Neutrophil (primary cell): ENCODE measurements around the gene NRF1.

ENCODE experiments used
- H3K27ac ChIP-seq: fragments of 200-600 bp; sonication (generic); 2 replicates; pipeline ENCODE4 v1.5.1; 2016; ENCODE audit warnings: mild to moderate bottlenecking, moderate library complexity
- H3K27me3 ChIP-seq: fragments of 200-600 bp; sonication (generic); 2 replicates; pipeline ENCODE4 v1.6.0; 2016; ENCODE audit warnings: mild to moderate bottlenecking
- H3K36me3 ChIP-seq: fragments of 200-600 bp; sonication (generic); 2 replicates; pipeline ENCODE4 v1.5.1; 2017
- H3K4me1 ChIP-seq, 2 experiments: fragments of 200-600 bp in 1 of 2; sonication (generic) in 1 of 2; 1 replicate in 1 of 2; 2 replicates in 1 of 2; pipeline versions ENCODE4 v1.5.1 to v1.6.1; 2013 to 2016; ENCODE audit warnings: low read depth in 1 of 2, low read length in 1 of 2, mild to moderate bottlenecking in 1 of 2, moderate library complexity in 1 of 2; ENCODE audit not compliant: control insufficient read depth in 1 of 2, insufficient read depth in 1 of 2
- H3K4me3 ChIP-seq, 2 experiments: fragments of 200-600 bp in 1 of 2; sonication (generic) in 1 of 2; 1 replicate in 1 of 2; 2 replicates in 1 of 2; pipeline ENCODE4 v1.5.1; 2013 to 2016; ENCODE audit warnings: low read depth in 1 of 2, low read length in 1 of 2, mild to moderate bottlenecking in 1 of 2, moderate library complexity in 1 of 2
- H3K9me3 ChIP-seq: fragments of 200-600 bp; sonication (generic); 2 replicates; pipeline ENCODE4 v1.5.1; 2016
- TF ChIP-seq, protein P1 (sequence below): fragments of 200-600 bp; sonication (generic); IDR thresholded peaks from 2 replicates; pipeline ENCODE4 v1.5.1; 2016; ENCODE audit warnings: antibody characterized with exemption

The NRF1 gene

DNA sequence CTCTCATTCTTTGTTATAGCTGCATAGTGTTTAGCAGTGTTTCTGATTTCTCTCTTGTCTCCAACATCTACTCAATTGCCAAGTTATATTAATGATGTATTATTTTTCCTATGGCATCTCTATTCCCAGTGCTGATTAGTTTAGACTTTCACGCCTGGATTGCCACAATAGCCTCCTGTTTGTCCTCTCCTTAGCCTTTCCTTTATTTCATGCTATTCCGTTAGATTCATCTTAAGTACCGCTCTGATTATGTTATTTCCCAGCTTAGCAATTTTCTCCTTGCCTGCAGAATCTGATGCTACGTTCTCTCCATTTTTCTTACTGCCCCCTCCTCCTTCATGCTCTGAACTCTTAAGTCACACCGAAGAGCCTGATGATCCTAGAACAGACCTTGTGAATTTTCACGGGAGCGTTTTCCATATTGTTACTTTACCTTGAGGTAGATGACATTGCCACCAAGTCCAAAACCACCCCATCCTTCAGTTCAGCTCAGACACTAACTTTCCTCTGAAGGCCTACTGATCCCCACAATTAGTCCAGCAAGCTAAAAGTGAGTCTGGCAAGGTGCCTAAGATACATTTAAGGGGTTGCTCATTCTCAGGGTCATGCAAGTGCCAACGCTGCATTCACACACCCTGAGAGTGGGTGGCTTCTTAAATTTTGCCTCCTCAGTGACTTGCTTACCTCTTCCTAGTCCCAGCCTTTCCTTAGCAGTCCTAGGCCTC is 6.6 kb upstream of the NRF1 start:
- TF ChIP-seq, protein P1, sequence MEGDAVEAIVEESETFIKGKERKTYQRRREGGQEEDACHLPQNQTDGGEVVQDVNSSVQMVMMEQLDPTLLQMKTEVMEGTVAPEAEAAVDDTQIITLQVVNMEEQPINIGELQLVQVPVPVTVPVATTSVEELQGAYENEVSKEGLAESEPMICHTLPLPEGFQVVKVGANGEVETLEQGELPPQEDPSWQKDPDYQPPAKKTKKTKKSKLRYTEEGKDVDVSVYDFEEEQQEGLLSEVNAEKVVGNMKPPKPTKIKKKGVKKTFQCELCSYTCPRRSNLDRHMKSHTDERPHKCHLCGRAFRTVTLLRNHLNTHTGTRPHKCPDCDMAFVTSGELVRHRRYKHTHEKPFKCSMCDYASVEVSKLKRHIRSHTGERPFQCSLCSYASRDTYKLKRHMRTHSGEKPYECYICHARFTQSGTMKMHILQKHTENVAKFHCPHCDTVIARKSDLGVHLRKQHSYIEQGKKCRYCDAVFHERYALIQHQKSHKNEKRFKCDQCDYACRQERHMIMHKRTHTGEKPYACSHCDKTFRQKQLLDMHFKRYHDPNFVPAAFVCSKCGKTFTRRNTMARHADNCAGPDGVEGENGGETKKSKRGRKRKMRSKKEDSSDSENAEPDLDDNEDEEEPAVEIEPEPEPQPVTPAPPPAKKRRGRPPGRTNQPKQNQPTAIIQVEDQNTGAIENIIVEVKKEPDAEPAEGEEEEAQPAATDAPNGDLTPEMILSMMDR = no peak
- Histone ChIP-seq H3K4me3 (no peak overlapping the region), H3K36me3 (no peaks in the 10 kb centered on the region), H3K27ac (no peak overlapping the region), H3K4me1 (peaks cover 32 to 39% of the 10 kb centered on the region in 2 experiments), H3K27me3 (no peaks in the 10 kb centered on the region), H3K9me3 (no peaks in the 10 kb centered on the region)

DNA sequence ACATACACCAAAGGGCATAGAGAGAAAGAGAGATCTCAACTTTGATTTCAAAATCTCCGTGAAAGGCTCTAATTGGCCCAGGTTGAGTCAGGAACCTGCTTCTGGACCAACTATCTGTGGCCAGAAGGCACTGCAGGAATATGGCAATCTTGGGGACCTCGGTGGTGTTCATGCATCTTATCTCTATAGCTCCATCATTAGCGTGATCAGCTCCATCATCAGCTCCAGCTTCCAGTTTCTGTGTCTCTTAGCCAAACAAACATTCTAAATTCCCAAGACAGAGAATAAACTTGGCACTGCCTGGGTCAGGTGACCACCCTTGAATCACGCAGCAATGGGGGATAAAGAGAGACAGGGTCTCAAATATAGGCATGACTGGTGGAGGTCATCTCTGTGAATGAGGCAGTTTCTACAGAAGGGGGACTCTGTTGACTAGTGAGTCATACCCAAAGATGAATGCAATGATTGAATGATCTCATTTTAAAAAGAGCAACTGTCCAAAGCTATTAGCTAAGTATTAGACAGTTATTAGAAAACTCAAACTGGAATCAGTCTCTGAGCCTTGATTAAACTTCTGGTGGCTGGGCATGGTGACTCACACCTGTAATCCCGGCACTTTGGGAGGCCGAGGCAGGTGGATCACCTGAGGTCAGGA is 5.4 kb upstream of the NRF1 start:
- H3K36me3 ChIP-seq = no peaks in the 10 kb centered on the region
- H3K4me1 ChIP-seq = peaks cover 45 to 51% of the 10 kb centered on the region in 2 experiments
- H3K4me3 ChIP-seq = no peak overlapping the region
- no peaks in the 10 kb centered on the region for H3K27me3 ChIP-seq
- TF ChIP-seq, protein P1 = no peak
- H3K9me3 ChIP-seq = no peaks in the 10 kb centered on the region
- peak overlapping the region; percentile 91 for H3K27ac ChIP-seq

DNA sequence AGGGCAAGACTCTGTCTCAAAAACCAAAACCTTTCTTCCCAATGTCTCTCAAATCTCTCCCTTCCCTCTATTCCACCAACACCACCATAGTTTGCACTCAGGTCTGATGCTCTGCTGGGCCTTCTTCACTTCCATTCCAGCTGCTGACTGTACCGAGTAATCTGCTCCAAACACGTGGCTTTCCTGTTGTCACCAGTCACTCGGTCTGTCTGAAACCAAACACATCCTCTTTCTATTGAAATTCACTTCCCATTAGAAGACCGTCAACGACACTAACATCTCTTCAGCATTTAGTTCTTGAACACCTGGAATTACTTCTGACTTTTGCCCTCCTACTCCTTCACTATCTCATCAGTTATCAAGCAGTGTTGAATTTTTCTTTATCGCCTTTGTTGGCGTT is 4.7 kb upstream of the NRF1 start:
- Histone ChIP-seq H3K4me1 (peaks cover 46 to 52% of the 10 kb centered on the region in 2 experiments), H3K36me3 (no peaks in the 10 kb centered on the region), H3K27me3 (no peaks in the 10 kb centered on the region), H3K4me3 (no peak overlapping the region), H3K9me3 (no peaks in the 10 kb centered on the region), H3K27ac (peak overlapping the region; percentile 91)
- TF ChIP-seq, protein P1 = no peak

DNA sequence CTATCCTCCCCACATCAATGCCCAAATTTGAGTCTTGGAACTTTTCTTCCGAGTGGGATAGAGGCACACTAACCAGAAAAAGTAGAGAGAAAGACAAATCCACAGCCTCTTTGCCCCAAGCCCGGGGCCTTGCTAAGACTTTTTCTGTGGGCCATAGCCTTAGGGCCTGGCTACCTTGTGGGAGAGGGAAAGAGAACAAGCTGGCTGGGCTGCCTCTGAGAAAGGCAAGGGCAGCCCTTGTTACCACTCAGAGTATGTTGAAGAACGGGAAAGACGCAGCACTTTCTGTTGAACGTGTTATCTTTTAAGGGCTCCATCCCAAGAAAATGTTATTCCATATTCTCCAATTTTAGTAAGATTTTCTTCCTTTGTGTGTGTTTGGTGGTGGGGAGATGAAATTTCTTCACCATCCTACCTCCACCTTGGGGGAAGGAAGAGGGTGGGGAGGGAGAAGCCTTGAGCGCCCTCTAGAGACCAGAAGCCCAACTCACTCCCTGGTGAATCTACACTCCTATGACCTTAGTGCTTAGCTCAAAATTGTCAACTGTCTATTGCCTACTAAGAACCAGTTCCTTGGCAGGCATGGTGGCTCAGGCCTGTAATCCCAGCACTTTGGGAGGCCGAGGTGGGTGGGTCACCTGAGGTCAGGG is 3.9 kb upstream of the NRF1 start:
- Histone ChIP-seq H3K36me3 (no peaks in the 10 kb centered on the region), H3K4me3 (no peak overlapping the region), H3K27ac (peak overlapping the region; percentile 91), H3K27me3 (no peaks in the 10 kb centered on the region), H3K4me1 (peaks cover 50 to 56% of the 10 kb centered on the region in 2 experiments), H3K9me3 (no peaks in the 10 kb centered on the region)
- TF ChIP-seq, protein P1 = peak; percentile 40

DNA sequence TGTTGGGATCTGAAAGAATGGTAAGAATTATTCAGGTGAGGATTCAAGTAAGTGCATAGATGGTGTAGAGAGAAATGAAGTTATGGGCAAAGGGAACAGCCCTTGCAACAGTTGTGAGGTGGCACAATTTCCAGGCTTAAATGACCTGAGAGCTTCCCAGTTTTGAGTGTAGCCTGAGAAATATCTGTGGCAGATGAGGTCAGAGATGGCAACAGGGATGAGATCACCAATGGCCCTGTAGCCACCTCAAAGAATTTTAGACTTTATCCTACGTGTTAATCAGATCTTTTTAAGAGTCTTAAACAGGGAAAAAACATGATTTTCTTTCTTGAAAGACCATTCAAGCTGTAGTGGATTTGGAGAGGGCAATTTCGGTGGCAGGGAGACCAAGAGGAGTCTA is 1.9 kb upstream of the NRF1 start:
- H3K4me3 ChIP-seq = no peak overlapping the region
- H3K9me3 ChIP-seq = no peaks in the 10 kb centered on the region
- no peaks in the 10 kb centered on the region for H3K27me3 ChIP-seq
- peaks cover 71 to 77% of the 10 kb centered on the region in 2 experiments for H3K4me1 ChIP-seq
- H3K27ac ChIP-seq = peak overlapping the region; percentile 91
- TF ChIP-seq, protein P1 = no peak
- H3K36me3 ChIP-seq = no peaks in the 10 kb centered on the region
